K562 (cell line): ENCODE data around the gene LEMD3. TPM values are rescaled to one million over a fixed set of nuclear protein-coding genes. Genes with fewer than 3 reads are reported as not detected.

Experiments
- ATAC-seq: fragments of 200-7000 bp; cut with Tn5 transposase; 3 replicates; pipeline ENCODE4 v1.9.1; 2020; ENCODE audit warnings: moderate library complexity
- BruUV-seq: library from RNA; stranded (reverse); fragments of 400-500 nt; replicated peaks from 2 replicates; lab custom pipeline; 2021; lab: Mats Ljungman, UMichigan
- CTCF ChIA-PET: fragments of 300-600 bp; formaldehyde crosslinking; extraction: SDS; loops from one replicate; lab custom pipeline; 2021; ENCODE audit warnings: low intra/inter-chr PET ratio; lab: Yijun Ruan, JAX
- POLR2A ChIA-PET: fragments of 300-600, 350-650 bp; sonication (Branson Sonifier 250); formaldehyde crosslinking; extraction: SDS; loops from one replicate; lab custom pipeline; 2021; ENCODE audit warnings: antibody characterized with exemption, inconsistent platforms; lab: Yijun Ruan, JAX
- DNase-seq, 4 experiments: peaks; one replicate each; pipeline versions ENCODE4 v3.0.0 to v3.0.0-alpha.2; 2011 to 2018; ENCODE audit warnings: low spot score in 3 of 4, mixed read lengths in 3 of 4; ENCODE audit errors: extremely low read depth in 1 of 4
- FAIRE-seq: peaks from 2 replicates; lab custom pipeline; 2011; peaks lifted over from hg19 to GRCh38; lab: Jason Lieb, UNC
- H2AFZ ChIP-seq: 2 replicates; pipeline ENCODE4 v1.6.0; 2011; ENCODE audit warnings: low read depth, low read length, control low read depth, inconsistent platforms
- H3K27ac ChIP-seq: fragments of 200-600 bp; 3 replicates; pipeline ENCODE4 v1.8.0; 2011; ENCODE audit warnings: low read depth, mild to moderate bottlenecking, control low read depth, inconsistent platforms, low read length, moderate library complexity, mixed read lengths; ENCODE audit errors: extremely low read depth
- H3K27me3 ChIP-seq, 2 experiments: fragments of 300-600 bp in 1 of 2; 2 replicates in 1 of 2; 3 replicates in 1 of 2; pipeline versions ENCODE4 v1.6.0 to v1.8.0; 2011; ENCODE audit warnings: inconsistent platforms in 2 of 2, low read length in 2 of 2, mild to moderate bottlenecking in 1 of 2, mixed read lengths in 1 of 2, moderate library complexity in 1 of 2; ENCODE audit not compliant: control insufficient read depth in 2 of 2, insufficient read depth in 2 of 2
- H3K36me3 ChIP-seq: fragments of 300-600 bp; 3 replicates; pipeline ENCODE4 v1.8.0; 2011; ENCODE audit warnings: mild to moderate bottlenecking, low read length, inconsistent platforms; ENCODE audit not compliant: control insufficient read depth, insufficient read depth
- H3K4me1 ChIP-seq, 2 experiments: fragments of 200-600 bp in 1 of 2; replicated peaks in 1 of 2; 2 replicates in 1 of 2; 3 replicates in 1 of 2; pipeline versions ENCODE4 v1.5.1 to v1.8.0; 2011; ENCODE audit warnings: inconsistent platforms in 2 of 2, low read length in 2 of 2, mild to moderate bottlenecking in 1 of 2, mixed read lengths in 1 of 2, moderate library complexity in 1 of 2; ENCODE audit not compliant: control insufficient read depth in 2 of 2, insufficient read depth in 2 of 2
- H3K4me2 ChIP-seq: 2 replicates; pipeline ENCODE4 v1.6.1; 2011; ENCODE audit warnings: low read length, control low read depth, inconsistent platforms, mixed read lengths; ENCODE audit not compliant: insufficient read depth
- H3K4me3 ChIP-seq: fragments of 200-600 bp; sonication (generic), shearing (Covaris generic); 2 replicates; pipeline ENCODE4 v1.5.1; 2016; ENCODE audit warnings: control low read depth, inconsistent platforms
- H3K79me2 ChIP-seq: fragments of 200-600 bp; 3 replicates; pipeline ENCODE4 v1.8.0; 2011; ENCODE audit warnings: low read length, inconsistent platforms; ENCODE audit not compliant: control insufficient read depth, insufficient read depth
- H3K9ac ChIP-seq, 2 experiments: 2 replicates each; pipeline versions ENCODE4 v1.6.0 to v1.6.1; 2011; ENCODE audit warnings: low read depth in 2 of 2, low read length in 2 of 2, control low read depth in 1 of 2, inconsistent platforms in 1 of 2, mild to moderate bottlenecking in 1 of 2, mixed read lengths in 1 of 2; ENCODE audit not compliant: insufficient read depth in 1 of 2
- H3K9me1 ChIP-seq: one replicate; pipeline ENCODE4 v1.6.0; 2011; ENCODE audit warnings: inconsistent platforms, mild to moderate bottlenecking, low read length, moderate library complexity; ENCODE audit not compliant: control insufficient read depth, insufficient read depth
- H3K9me3 ChIP-seq: replicated peaks from 2 replicates; pipeline ENCODE4 v1.5.1; 2011; ENCODE audit warnings: low read depth, low read length, inconsistent platforms; ENCODE audit not compliant: control insufficient read depth, insufficient read depth
- H4K20me1 ChIP-seq: replicated peaks from 2 replicates; pipeline ENCODE4 v1.6.1; 2011; ENCODE audit warnings: low read length, inconsistent platforms, mixed read lengths; ENCODE audit not compliant: control insufficient read depth, insufficient read depth
- ARID3A ChIP-seq: IDR thresholded peaks from 2 replicates; pipeline ENCODE4 v1.6.1; 2012; ENCODE audit warnings: low read depth, low read length, improper control_type of control experiment, borderline replicate concordance
- CTCF ChIP-seq, 3 experiments: IDR thresholded peaks in 2 of 3; conservative IDR thresholded peaks in 1 of 3; 2 replicates each; pipeline ENCODE4 v1.5.1; 2011 to 2012; ENCODE audit warnings: low read length in 3 of 3, mild to moderate bottlenecking in 3 of 3, control low read depth in 2 of 3, improper control_type of control experiment in 1 of 3, inconsistent platforms in 1 of 3, low read depth in 1 of 3, mixed read lengths in 1 of 3, moderate library complexity in 1 of 3; ENCODE audit not compliant: insufficient read depth in 2 of 3
- NR2C2 ChIP-seq, 2 experiments: fragments of 200-800 bp in 1 of 2; sonication (Bioruptor generic) in 1 of 2; sonication (generic) in 1 of 2; formaldehyde crosslinking in 1 of 2; IDR thresholded peaks; 2 replicates each; pipeline versions ENCODE4 v1.6.1 to v1.8.0; 2016 to 2022; ENCODE audit warnings: mild to moderate bottlenecking in 1 of 2, missing compliant biosample characterization in 1 of 2, missing genetic modification characterization in 1 of 2, missing genetic modification reagents in 1 of 2
- RAD21 ChIP-seq, 2 experiments: fragments of 250-450 bp in 1 of 2; fragments of 450-650 bp in 1 of 2; sonication (Bioruptor Pico) in 1 of 2; formaldehyde crosslinking in 1 of 2; IDR thresholded peaks in 1 of 2; conservative IDR thresholded peaks in 1 of 2; 2 replicates each; pipeline versions ENCODE4 v1.4.0 to v1.8.0; 2020 to 2022; ENCODE audit warnings: mild to moderate bottlenecking in 2 of 2, moderate library complexity in 1 of 2
- REST ChIP-seq, 2 experiments: fragments of 450-650 bp; formaldehyde crosslinking in 1 of 2; IDR thresholded peaks; 2 replicates each; pipeline versions ENCODE4 v1.4.0 to v1.6.1; 2014 to 2020; ENCODE audit warnings: mild to moderate bottlenecking in 2 of 2, borderline replicate concordance in 1 of 2, low read depth in 1 of 2
- ZNF133 ChIP-seq: fragments of 250-450 bp; sonication (Bioruptor Pico); IDR thresholded peaks from 2 replicates; pipeline ENCODE4 v1.4.0; 2020; ENCODE audit warnings: mild to moderate bottlenecking
- WGBS: fragments of 100-300 bp; shearing (Covaris generic); methylation state at CpG from one replicate; pipeline ENCODE4 v1.1.6; 2016; ENCODE audit warnings: low coverage, mixed read lengths; ENCODE audit not compliant: insufficient coverage; ENCODE audit errors: missing lambda C conversion rate; 5-methylcytosine and 5-hydroxymethylcytosine counted together
- in situ Hi-C: fragments of 300-500 bp; cut with MboI; formaldehyde crosslinking; loops from 4 replicates; pipeline ENCODE4 v1.15.0; 2018; ENCODE audit warnings: inconsistent platforms, mixed read lengths
- intact Hi-C: fragments of 100-400 bp; cut with micrococcal nuclease; formaldehyde crosslinking; loops from 2 replicates; pipeline ENCODE4 v1.14.2; 2022
- polyA plus RNA-seq, 8 experiments: library from polyadenylated mRNA; depleted of rRNA in 4 of 8; stranded (reverse) in 5 of 8; unstranded in 3 of 8; fragments of >200 nt; fragmentation: Nextera tagmentation in 2 of 8; fragmentation: Illumina TruSeq in 1 of 8; extraction: Ambion mirVana in 2 of 8; extraction: Trizol in 1 of 8; gene quantifications; 2 replicates each; pipeline versions ENCODE4 v1.2.1 to v1.2.3, GENCODE V29; 2011 to 2014; ENCODE audit warnings: inconsistent platforms in 1 of 8, missing spikeins in 1 of 8
- total RNA-seq, 7 experiments: library from RNA; depleted of rRNA in 6 of 7; stranded (reverse); fragments of >200 nt in 6 of 7; fragmentation: Illumina TruSeq in 2 of 7; extraction: Trizol in 2 of 7; gene quantifications; 2 replicates each; pipeline versions ENCODE4 v1.2.1 to v1.2.3, GENCODE V29; 2011 to 2021; ENCODE audit warnings: low replicate concordance in 1 of 7

The LEMD3 gene
- total and polyA plus RNA-seq, 9 of the 15 experiments (the other 6 are each of a cell fraction or from before 2014, with no cell fraction given), result 6.8 to 37.4 (median 17.2) TPM

GRCh38 chr12:65232476-65233077 lies 63.2 kb downstream of the LEMD3 start:
- H3K27me3 ChIP-seq, result no peaks in the 10 kb centered on the region
- no peak overlapping the region for H2AFZ ChIP-seq
- 9% methylated on average over 3 of the region's 3 CpGs for WGBS
- H3K4me1 ChIP-seq, result no peaks in the 10 kb centered on the region
- in situ Hi-C loops (no loop called here), intact Hi-C loops (loop anchor here (2.0 to 10.0 kb wide), 3 partner anchors 60 to 342 kb away; partner anchors contain the start of gene WIF1)
- POLR2A ChIA-PET, result interaction anchor here (0.6 to 0.7 kb wide), 2 partner anchors 18 to 1795 kb away, joined by 3 read pairs; no protein-coding TSS in a partner anchor
- FAIRE-seq (peak; percentile 65), ATAC-seq (no peak), DNase-seq (peak in 2 of 4 experiments; percentile 10 to 12)
- CTCF ChIA-PET, result interaction anchor here (0.8 to 1.1 kb wide), 2 partner anchors 342 to 437 kb away, joined by 4 to 5 read pairs; no protein-coding TSS in a partner anchor
- H3K36me3 ChIP-seq, result peaks cover 11% of the 10 kb centered on the region; the same call in 2 of the 3 replicates
- H4K20me1 ChIP-seq, result no peaks in the 10 kb centered on the region
- no peak overlapping the region for H3K27ac ChIP-seq
- H3K9me1 ChIP-seq, result no peaks in the 10 kb centered on the region
- BruUV-seq, result no TSS peak
- no peak overlapping the region for H3K4me3 ChIP-seq
- 0 out of 2 replicates have a peak, but pooled peaks cover 3% of the 10 kb centered on the region for H3K9me3 ChIP-seq
- no peak overlapping the region for H3K4me2 ChIP-seq
- H3K79me2 ChIP-seq, result peaks cover 4% of the 10 kb centered on the region; the same call in 1 of the 3 replicates
- H3K9ac ChIP-seq, result no peak overlapping the region
- TF ChIP-seq ZNF133 (CRISPR knock-in tag) (no peak), NR2C2 (CRISPR knock-in tag; IDR thresholded peaks at IDR 0.05) (no peak), NR2C2 (tag; IDR thresholded peaks at IDR 0.05) (no peak), RAD21 (CRISPR knock-in tag; conservative IDR thresholded peaks at IDR 0.05 in 1 of 2, IDR thresholded peaks at IDR 0.05 in 1 of 2) (peak; percentile 59 to 60), CTCF (IDR thresholded peaks at IDR 0.05 in 2 of 3, conservative IDR thresholded peaks at IDR 0.05 in 1 of 3; ENCODE audit: insufficient read depth in 2 of 3, low read depth in 1 of 3, low read length in 3 of 3) (peak in 1 of 3 experiments; percentile 48; a peak in 2 of 6 replicates), ARID3A (peak; percentile 62; the same call in 1 of the 2 replicates), REST (IDR thresholded peaks at IDR 0.05; ENCODE audit: borderline replicate concordance) (peak; percentile 11; the same call in 1 of the 2 replicates), REST (CRISPR knock-in tag; IDR thresholded peaks at IDR 0.05; ENCODE audit: low read depth) (no peak)
